Ovary (tissue), 3 donors: ENCODE measurements around the gene NRSN2.
A peak's percentile ranks its signal among the peaks of the same experiment; 100 is the strongest.

Source experiments
- CTCF ChIP-seq, 3 donors: fragments of 450-650 bp in 2 of 3; fragments of 200-600 bp in 1 of 3; IDR thresholded peaks; one replicate each; pipeline versions ENCODE4 v1.5.1 to v1.8.0; 2016 to 2022; ENCODE audit warnings: antibody characterized with exemption in 3 of 3, mild to moderate bottlenecking in 1 of 3
- EP300 ChIP-seq: sonication (generic); formaldehyde crosslinking; IDR thresholded peaks from one replicate; pipeline ENCODE4 v1.6.1; 2017; ENCODE audit warnings: antibody characterized with exemption
- POLR2A ChIP-seq: fragments of 450-650 bp; IDR thresholded peaks from one replicate; pipeline ENCODE4 v1.6.1; 2017; ENCODE audit warnings: antibody characterized with exemption, mild to moderate bottlenecking, moderate library complexity
- donor health status: DM: no; HTN: no; CAD: no.

- TF ChIP-seq POLR2A (peak; percentile 39), CTCF (IDR thresholded peaks at IDR 0.05) (no peak), EP300 (no peak)
Observed at GRCh38 chr20:327186-328026, 19.5 kb upstream of the NRSN2 start.
